ENCODE results near the gene BAIAP2L2. TPM values are rescaled to one million over a fixed set of nuclear protein-coding genes. Genes with fewer than 3 reads are reported as not detected.
A peak's percentile ranks its signal among the peaks of the same experiment; 100 is the strongest.

BAIAP2L2 gene
- total and polyA plus RNA-seq, 7 donors = 0.16 to 48.7 (median 0.71) TPM

GRCh38 chr22:38081941-38082828 is 28.3 kb downstream of the BAIAP2L2 start:
- no peak for TF ChIP-seq POLR2A (IDR thresholded peaks at IDR 0.05)
- no peak for TF ChIP-seq POLR2AphosphoS5 (IDR thresholded peaks at IDR 0.05)
- TF ChIP-seq EP300 (IDR thresholded peaks at IDR 0.05) = no peak
- TF ChIP-seq CTCF (IDR thresholded peaks at IDR 0.05) = no peak
- Histone ChIP-seq H3K36me3 (no peaks in the 10 kb centered on the region), H3K4me1 (peaks cover 0 to 25% (median 24%) of the 10 kb centered on the region in 4 donors), H3K27me3 (peaks cover 17 to 50% (median 43%) of the 10 kb centered on the region in 3 donors), H3K4me3 (peak overlapping the region in 2 of 4 donors; percentile 30 to 41), H3K27ac (no peak overlapping the region), H3K9me3 (no peaks in the 10 kb centered on the region)
- WGBS, 2 donors = 17% methylated on average over 52 of the region's 52 CpGs
- DNase-seq = no peak
- intact Hi-C loops (cut with DNase I) = no loop called here

- peaks cover 0 to 25% (median 24%) of the 10 kb centered on the region in 4 donors for H3K4me1 ChIP-seq
- H3K36me3 ChIP-seq = no peaks in the 10 kb centered on the region
- no peak overlapping the region for H3K27ac ChIP-seq
- intact Hi-C loops (cut with DNase I) = no loop called here
- H3K27me3 ChIP-seq = peaks cover 17 to 47% (median 43%) of the 10 kb centered on the region in 3 donors
- WGBS, 2 donors = 5 to 8% methylated on average over 17 of the region's 17 CpGs
- peak overlapping the region in 3 of 4 donors; percentile 30 to 41 (median 40) for H3K4me3 ChIP-seq
- no peak for TF ChIP-seq CTCF (IDR thresholded peaks at IDR 0.05)
- TF ChIP-seq POLR2A (IDR thresholded peaks at IDR 0.05) = no peak
- no peak for TF ChIP-seq POLR2AphosphoS5 (IDR thresholded peaks at IDR 0.05)
- no peak for TF ChIP-seq EP300 (IDR thresholded peaks at IDR 0.05)
- no peaks in the 10 kb centered on the region for H3K9me3 ChIP-seq
- DNase-seq = peak; percentile 60
Observed at GRCh38 chr22:38081636-38081940, 28.9 kb downstream of the BAIAP2L2 start.

GRCh38 chr22:38080850-38081635 is 29.4 kb downstream of the BAIAP2L2 start:
- no peak for DNase-seq
- Histone ChIP-seq H3K27me3 (peaks cover 17 to 47% (median 43%) of the 10 kb centered on the region in 3 donors), H3K4me1 (peaks cover 0 to 25% (median 24%) of the 10 kb centered on the region in 4 donors), H3K4me3 (peak overlapping the region in 3 of 4 donors; percentile 30 to 41 (median 40)), H3K9me3 (no peaks in the 10 kb centered on the region), H3K27ac (no peak overlapping the region), H3K36me3 (no peaks in the 10 kb centered on the region)
- intact Hi-C loops (cut with DNase I) = no loop called here
- no peak for TF ChIP-seq CTCF (IDR thresholded peaks at IDR 0.05)
- TF ChIP-seq POLR2AphosphoS5 (IDR thresholded peaks at IDR 0.05) = peak in 1 of 4 donors; percentile 16
- WGBS, 2 donors = 6 to 8% methylated on average over 110 of the region's 110 CpGs

GRCh38 chr22:38080474-38080849 is 30.0 kb downstream of the BAIAP2L2 start:
- peaks cover 0 to 25% (median 24%) of the 10 kb centered on the region in 4 donors for H3K4me1 ChIP-seq
- WGBS, 2 donors = 70 to 82% methylated on average over 11 of the region's 11 CpGs
- peaks cover 0 to 3% (median 0%) of the 10 kb centered on the region in 4 donors for H3K36me3 ChIP-seq
- H3K27ac ChIP-seq = no peak overlapping the region
- H3K27me3 ChIP-seq = peaks cover 17 to 47% (median 43%) of the 10 kb centered on the region in 3 donors
- H3K4me3 ChIP-seq = peak overlapping the region in 3 of 4 donors; percentile 30 to 41 (median 40)
- no peaks in the 10 kb centered on the region for H3K9me3 ChIP-seq
- no peak for TF ChIP-seq EP300 (IDR thresholded peaks at IDR 0.05)
- no peak for TF ChIP-seq CTCF (IDR thresholded peaks at IDR 0.05)
- intact Hi-C loops (cut with DNase I) = no loop called here
- DNase-seq = no peak
